Neural crest cell (in vitro differentiated cells): Measurements from ENCODE around the gene ETHE1. TPM values are rescaled to one million over a fixed set of nuclear protein-coding genes. Genes with fewer than 3 reads are reported as not detected.

Source experiments
- DNase-seq: peaks from one replicate; pipeline ENCODE4 v3.0.0; 2021; ENCODE audit warnings: low read depth, mixed read lengths, low spot score
- H3K27ac Mint-ChIP-seq: one replicate; pipeline ENCODE4 v1.8.0; 2021; ENCODE audit warnings: mild to moderate bottlenecking, mixed read lengths; ENCODE audit not compliant: unreplicated experiment
- H3K27me3 Mint-ChIP-seq: 2 replicates; pipeline ENCODE4 v1.8.0; 2021; ENCODE audit warnings: low read depth, mild to moderate bottlenecking, mixed read lengths
- H3K36me3 Mint-ChIP-seq: 2 replicates; pipeline ENCODE4 v1.8.0; 2021; ENCODE audit warnings: low read depth, mild to moderate bottlenecking, mixed read lengths
- H3K4me1 Mint-ChIP-seq: 2 replicates; pipeline ENCODE4 v1.8.0; 2021; ENCODE audit warnings: mixed read lengths
- H3K4me3 Mint-ChIP-seq: one replicate; pipeline ENCODE4 v1.8.0; 2021; ENCODE audit warnings: mild to moderate bottlenecking, mixed read lengths
- H3K9me3 Mint-ChIP-seq: 2 replicates; pipeline ENCODE4 v1.8.0; 2021; ENCODE audit warnings: mixed read lengths
- total RNA-seq: library from RNA; stranded (reverse); gene quantifications from 2 replicates; pipeline ENCODE4 v1.2.1, GENCODE V29; 2021
- TF ChIP-seq, protein P1 (sequence below): fragments of 200-600 bp; sonication (generic); conservative IDR thresholded peaks from 2 replicates; pipeline ENCODE4 v1.5.0; 2021; ENCODE audit warnings: antibody characterized with exemption, mild to moderate bottlenecking

Gene ETHE1
- total RNA-seq, 1 donor from 2014 or later = 23.7 TPM

DNA sequence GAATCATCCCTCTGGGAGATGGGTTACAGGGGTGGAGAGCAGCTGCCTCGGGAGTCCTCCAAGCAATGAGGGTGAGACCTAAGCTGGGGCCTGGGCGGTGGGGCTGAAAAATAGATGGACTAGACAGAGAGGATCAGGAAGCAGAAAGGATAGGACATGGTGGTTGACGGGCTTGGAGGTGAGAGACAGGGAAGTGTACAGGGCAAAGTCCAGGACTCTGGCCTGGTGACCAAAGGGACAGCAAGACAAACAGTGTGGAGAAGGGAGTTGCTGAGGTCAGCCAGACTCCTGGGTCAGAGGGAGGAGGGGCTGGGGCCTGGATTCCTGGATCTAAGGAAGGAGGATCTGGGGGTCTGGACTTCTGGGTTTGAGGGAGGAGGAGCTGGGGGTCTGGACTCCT lies 28.0 kb downstream of the ETHE1 start:
- Mint-ChIP-seq H3K4me1 (peaks cover 13% of the 10 kb centered on the region), H3K36me3 (no peaks in the 10 kb centered on the region), H3K9me3 (no peaks in the 10 kb centered on the region), H3K4me3 (no peak overlapping the region), H3K27me3 (peaks cover 2% of the 10 kb centered on the region), H3K27ac (peak overlapping the region; percentile 31)
- no peak for DNase-seq
- TF ChIP-seq, protein P1, sequence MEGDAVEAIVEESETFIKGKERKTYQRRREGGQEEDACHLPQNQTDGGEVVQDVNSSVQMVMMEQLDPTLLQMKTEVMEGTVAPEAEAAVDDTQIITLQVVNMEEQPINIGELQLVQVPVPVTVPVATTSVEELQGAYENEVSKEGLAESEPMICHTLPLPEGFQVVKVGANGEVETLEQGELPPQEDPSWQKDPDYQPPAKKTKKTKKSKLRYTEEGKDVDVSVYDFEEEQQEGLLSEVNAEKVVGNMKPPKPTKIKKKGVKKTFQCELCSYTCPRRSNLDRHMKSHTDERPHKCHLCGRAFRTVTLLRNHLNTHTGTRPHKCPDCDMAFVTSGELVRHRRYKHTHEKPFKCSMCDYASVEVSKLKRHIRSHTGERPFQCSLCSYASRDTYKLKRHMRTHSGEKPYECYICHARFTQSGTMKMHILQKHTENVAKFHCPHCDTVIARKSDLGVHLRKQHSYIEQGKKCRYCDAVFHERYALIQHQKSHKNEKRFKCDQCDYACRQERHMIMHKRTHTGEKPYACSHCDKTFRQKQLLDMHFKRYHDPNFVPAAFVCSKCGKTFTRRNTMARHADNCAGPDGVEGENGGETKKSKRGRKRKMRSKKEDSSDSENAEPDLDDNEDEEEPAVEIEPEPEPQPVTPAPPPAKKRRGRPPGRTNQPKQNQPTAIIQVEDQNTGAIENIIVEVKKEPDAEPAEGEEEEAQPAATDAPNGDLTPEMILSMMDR = no peak

GRCh38 chr19:43498233-43498842 lies 28.7 kb downstream of the ETHE1 start:
- no peaks in the 10 kb centered on the region for H3K27me3 Mint-ChIP-seq
- H3K9me3 Mint-ChIP-seq = no peaks in the 10 kb centered on the region
- H3K27ac Mint-ChIP-seq = peak overlapping the region; percentile 16
- H3K4me3 Mint-ChIP-seq = no peak overlapping the region
- no peaks in the 10 kb centered on the region for H3K36me3 Mint-ChIP-seq
- TF ChIP-seq, protein P1 = no peak
- no peak for DNase-seq
- peaks cover 7% of the 10 kb centered on the region for H3K4me1 Mint-ChIP-seq

- no peaks in the 10 kb centered on the region for H3K27me3 Mint-ChIP-seq
- DNase-seq = no peak
- TF ChIP-seq, protein P1 = no peak
- H3K4me3 Mint-ChIP-seq = no peak overlapping the region
- no peaks in the 10 kb centered on the region for H3K9me3 Mint-ChIP-seq
- H3K27ac Mint-ChIP-seq = no peak overlapping the region
- no peaks in the 10 kb centered on the region for H3K4me1 Mint-ChIP-seq
- H3K36me3 Mint-ChIP-seq = no peaks in the 10 kb centered on the region
Measured at GRCh38 chr19:43496960-43497359, 30.0 kb downstream of the ETHE1 start.

GRCh38 chr19:43495082-43495481 lies 31.9 kb downstream of the ETHE1 start:
- no peak for DNase-seq
- TF ChIP-seq, protein P1 = no peak
- Mint-ChIP-seq H3K36me3 (no peaks in the 10 kb centered on the region), H3K4me3 (no peak overlapping the region), H3K27ac (no peak overlapping the region), H3K4me1 (no peaks in the 10 kb centered on the region), H3K9me3 (no peaks in the 10 kb centered on the region), H3K27me3 (no peaks in the 10 kb centered on the region)

GRCh38 chr19:43490759-43491158 lies 36.2 kb downstream of the ETHE1 start:
- Mint-ChIP-seq H3K36me3 (no peaks in the 10 kb centered on the region), H3K27me3 (no peaks in the 10 kb centered on the region), H3K9me3 (no peaks in the 10 kb centered on the region), H3K4me1 (no peaks in the 10 kb centered on the region), H3K27ac (no peak overlapping the region), H3K4me3 (no peak overlapping the region)
- DNase-seq = no peak
- TF ChIP-seq, protein P1 = no peak
